ENCODE measurements around the gene PHC3.

Gene PHC3

GRCh38 chr3:170180079-170180907, 1.2 kb downstream of the PHC3 start:
- no peak for DNase-seq

DNA sequence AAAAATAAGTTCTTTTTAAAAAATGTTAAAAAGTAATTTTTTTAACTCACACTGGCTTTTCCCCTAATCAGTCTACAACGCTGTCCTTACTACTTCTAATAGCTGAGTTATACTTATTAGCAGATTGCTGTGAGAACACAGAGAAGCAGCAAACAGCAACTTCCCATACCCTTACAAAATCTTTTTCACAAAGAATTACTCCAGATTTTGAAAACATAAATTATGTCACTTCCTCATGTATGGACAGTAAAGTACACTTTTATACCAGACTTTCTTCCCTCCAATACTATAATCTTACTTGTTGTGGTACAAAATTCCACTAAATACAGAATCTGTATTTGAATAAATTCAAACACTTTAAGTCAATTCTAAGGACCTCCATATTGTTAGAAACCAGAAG, 2.1 kb downstream of the PHC3 start:
- DNase-seq: no peak

GRCh38 chr3:170178651-170179050, 2.9 kb downstream of the PHC3 start:
- no peak for DNase-seq

DNA sequence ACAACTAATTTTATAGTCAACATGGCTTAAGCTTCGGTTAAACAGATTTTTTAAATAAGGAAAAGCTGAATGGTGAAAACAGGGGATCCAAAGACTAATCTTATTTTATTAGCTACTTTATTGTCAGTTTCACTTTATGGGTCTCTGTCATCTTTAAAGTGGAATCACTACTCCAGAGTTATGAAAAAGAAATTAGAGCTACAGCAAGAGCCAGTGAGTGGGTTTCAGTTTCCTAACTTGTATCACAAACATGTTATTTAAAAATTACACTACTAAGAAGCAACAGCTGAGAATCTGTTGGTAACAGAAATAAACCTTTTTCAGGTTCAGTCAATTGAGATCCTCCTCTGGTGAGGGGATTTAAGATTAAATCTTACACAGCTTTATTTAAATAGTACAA, 10.0 kb downstream of the PHC3 start:
- DNase-seq: no peak

GRCh38 chr3:170164717-170165116, 16.8 kb downstream of the PHC3 start:
- no peak for DNase-seq

DNA sequence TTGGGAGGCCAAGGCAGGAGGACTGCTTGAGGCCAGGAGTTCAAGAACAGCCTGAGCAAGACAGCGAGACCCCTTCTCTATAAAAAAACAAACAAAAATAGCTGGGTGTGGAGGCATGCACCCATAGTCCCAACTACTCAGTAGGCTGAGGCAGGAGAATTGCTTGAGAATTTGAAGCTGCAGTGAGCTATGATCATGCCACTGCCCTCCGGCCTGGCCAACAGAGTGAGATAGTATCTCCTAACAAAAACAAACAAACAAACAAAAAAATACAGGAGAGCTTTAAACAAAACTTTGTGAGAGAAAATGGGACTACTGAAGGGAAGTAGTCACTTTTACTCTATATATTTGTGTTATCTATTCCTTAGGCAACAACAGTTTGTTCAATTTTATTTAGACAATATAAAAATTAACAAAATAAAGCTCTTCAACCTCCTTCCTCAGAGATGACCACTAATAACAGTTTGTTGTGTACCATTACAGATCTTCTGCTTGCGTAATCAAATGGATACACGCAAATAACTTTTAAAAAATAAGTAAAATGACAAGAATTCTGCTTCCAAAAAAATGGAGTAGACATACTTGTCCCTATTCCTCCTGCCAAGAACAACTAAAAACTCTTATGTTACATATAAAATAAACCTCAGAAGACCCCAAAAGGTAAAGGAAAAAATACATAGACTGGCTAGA, 17.4 kb downstream of the PHC3 start:
- no peak for DNase-seq

- DNase-seq: no peak
Observed at GRCh38 chr3:170162630-170163029, 18.9 kb downstream of the PHC3 start.

DNA sequence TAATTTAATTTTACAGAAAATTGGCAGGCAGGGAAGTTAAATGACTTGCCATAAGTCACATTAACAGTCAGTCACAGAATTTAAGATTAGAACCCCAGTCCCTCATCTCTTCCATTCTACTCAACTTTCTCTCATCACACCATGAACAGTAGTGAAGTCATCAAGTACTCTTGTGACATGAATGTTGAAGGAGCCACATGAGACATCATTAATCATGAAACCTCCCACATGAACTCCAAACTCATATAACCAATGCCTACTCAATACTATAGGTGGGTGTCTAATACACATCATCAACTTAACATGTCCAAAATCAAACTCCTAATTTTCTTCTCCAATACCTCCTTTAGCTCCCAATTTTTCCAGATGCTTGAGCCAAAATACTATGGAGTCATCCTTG, 19.5 kb downstream of the PHC3 start:
- DNase-seq: no peak

DNA sequence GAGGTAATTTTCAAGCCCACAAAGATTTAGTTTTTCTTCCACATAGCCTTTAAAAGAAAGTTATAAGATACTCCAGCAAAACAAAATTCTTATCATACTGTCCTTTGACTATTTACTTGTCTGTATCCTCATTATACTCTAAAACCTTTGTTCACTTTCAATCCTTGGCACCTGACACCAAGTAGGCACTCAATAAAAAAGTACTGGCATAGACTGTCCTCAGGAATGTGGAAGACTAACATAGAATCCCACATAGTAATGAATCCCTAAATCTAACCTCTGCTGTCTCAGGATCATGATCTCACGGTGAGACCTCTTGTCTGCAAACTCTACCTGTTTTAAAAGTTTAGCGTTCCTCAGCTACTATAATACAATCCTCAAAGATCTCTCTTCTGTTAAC, 21.6 kb downstream of the PHC3 start:
- DNase-seq: no peak

- DNase-seq: no peak
Observed at GRCh38 chr3:170159459-170159858, 22.1 kb downstream of the PHC3 start.

DNA sequence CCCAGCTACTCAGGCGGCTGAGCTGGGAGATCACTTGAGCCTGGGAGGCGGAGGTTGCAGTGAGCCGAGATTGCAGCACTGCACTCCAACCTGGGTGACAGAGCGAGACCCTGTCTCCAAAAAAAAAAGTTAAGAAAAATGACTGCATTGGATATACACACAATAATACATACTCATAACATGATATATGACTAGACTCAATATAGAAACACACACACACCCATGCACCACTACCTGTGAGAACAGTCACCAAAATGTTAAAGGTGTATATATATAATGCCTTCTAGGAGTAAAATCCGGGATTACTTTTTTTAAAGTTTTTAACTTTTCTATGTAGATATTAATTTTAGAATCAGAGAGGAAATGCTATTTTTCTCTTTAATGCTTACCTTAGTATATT, 25.9 kb downstream of the PHC3 start:
- DNase-seq: no peak

- DNase-seq: no peak
Observed at GRCh38 chr3:170154569-170155143, 26.9 kb downstream of the PHC3 start.

DNA sequence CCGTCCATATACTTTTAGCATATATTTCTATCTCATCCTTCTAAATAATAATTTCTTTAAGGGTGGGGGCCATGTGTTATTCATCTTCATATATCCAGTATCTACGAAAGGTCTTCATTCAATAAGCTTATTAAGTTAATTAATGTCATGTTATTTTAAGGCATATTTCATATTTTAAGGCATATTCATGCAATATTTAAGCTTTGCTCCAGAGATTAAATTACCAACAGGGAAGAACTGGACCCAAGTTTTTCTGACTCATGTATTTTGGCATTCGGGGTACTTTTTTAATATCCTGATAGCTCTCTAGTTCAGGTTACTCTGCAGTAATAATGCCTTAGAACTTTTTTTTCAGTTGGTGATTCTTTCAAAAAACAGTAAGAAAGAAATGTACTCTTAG, 27.4 kb downstream of the PHC3 start:
- no peak for DNase-seq

DNA sequence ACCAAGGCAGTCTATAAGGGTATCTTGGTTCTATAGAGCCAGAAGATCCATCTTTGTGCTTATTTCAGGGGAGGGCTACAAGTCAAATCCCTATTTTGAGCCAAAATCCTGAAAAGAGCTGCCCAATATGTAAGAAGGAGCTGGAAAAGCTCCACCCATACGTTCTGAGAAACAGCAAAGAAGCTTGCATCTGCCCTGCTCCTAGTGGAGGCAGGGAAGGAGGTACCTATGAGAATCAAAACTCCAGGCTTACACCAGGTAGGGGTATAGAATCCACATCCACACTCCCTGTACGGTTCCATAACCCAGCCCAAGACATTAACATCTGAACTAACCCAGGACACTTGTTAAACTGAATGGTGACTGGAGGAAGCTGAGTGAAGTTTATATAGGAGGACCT, 30.0 kb downstream of the PHC3 start:
- no peak for DNase-seq

DNA sequence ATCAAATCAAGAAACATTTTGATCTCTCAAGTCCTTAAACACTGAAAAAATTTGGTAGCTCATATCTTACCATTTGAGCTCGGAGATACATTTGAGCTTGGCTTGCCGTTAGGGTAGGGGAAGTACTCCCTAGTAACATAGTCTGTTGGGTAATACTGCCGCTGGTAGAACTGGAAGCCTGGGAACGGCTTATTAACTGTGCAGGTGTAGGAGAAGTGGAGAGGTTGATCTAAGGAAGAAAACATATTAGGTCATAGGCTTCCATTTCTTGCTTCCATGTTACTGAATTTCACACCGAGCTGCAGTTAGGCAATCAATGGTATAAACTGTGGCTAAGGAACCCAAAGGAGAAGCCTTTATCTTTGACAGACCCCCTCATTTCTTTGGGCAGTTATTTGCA, 32.5 kb downstream of the PHC3 start:
- DNase-seq: no peak

DNA sequence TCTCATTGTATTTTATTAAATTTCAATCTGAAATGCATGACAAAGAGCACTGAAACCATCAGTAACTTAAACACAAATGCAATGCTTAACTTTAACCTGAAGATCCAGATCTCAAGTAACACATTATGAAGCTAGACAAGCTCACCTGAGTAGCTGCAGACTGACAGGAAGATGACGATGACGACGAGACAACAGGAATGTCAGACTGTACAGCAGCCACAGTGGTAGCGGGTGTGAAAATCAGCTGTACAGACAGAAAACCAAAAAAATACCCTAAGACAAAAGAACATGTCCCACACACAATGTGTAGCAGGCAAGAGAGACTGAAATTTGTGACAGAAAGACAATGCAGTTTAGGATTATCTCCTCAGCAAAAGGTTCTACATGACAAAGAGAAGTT, 36.3 kb downstream of the PHC3 start:
- DNase-seq: no peak

GRCh38 chr3:170144437-170144843, 37.1 kb downstream of the PHC3 start:
- peak; percentile 86 for DNase-seq

DNA sequence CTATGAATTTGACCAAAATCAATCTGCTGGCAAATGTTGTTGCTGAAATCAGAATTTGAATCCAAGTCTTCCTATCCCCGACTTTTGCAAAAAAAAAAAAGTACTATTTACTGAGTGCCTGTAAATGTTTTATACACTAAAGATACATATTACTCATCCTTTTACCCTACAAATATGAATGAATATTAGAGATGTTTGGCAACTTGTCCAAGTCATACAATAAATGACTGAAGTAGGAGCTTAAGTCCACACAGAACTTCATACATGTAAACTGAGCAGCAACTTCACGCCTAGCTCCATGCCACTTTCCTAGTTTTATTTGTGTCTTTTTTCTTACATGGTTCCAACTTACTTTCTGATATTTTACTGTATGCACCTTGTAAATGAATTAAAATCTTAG, 39.2 kb downstream of the PHC3 start:
- DNase-seq: no peak

DNA sequence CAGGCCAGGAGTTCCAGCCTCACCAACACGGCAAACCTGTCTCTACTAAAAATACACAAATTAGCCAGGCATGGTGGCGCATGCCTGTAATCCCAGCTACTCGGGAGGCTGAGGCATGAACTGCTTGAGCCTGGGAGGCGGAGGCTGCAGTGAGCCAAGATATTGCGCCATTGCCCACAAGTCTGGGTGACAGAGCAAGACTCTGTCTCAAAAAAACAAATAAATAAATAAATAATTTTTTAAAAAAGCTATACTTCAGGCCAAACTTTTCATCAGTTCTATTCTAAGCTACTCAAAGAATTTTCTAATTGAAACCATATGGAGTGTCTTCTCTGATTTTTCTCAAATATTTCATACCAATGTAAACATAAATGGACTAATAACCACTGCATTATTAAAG, 43.5 kb downstream of the PHC3 start:
- DNase-seq: no peak

GRCh38 chr3:170132335-170132734, 49.2 kb downstream of the PHC3 start:
- DNase-seq: no peak

DNA sequence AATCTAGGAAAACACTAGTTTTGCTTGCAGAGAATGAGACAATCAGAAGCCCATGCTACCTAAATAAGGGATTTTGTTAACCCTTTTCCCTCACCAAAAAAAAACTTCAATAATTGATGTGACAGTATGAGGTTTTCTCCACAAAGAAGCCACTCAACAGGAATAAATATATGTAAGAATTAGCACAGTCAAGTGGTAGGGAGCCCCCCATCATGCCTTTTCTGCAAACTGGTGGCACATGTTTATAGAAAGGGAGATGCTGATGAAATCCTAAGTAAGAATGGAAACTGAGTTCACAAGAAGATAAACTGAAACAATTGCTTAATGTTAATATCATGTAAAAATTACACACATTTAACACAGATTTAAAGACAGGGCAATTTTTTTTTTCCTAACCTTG, 51.0 kb downstream of the PHC3 start:
- DNase-seq: no peak

DNA sequence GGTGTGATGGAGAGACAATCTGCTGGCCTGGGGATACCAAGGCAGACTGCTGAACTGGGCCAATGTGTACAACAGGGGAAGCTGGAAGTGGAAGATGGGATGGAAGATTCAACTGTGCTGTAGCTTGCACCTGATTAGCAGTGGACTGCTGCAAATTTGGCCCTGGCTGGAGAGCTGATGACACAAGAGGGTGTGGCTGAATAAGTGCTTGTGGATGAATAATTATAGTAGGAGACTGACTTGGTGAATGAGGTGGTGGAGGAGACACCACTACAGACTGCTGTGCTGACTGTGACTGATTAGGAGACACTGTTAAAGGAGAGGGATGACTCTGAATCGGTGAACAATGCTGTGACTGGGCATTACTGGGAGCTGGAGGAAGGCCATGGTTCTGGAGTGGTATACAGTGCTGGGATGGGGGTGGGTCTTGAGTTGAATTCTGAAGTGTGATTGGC, 52.5 kb downstream of the PHC3 start:
- DNase-seq: no peak

DNA sequence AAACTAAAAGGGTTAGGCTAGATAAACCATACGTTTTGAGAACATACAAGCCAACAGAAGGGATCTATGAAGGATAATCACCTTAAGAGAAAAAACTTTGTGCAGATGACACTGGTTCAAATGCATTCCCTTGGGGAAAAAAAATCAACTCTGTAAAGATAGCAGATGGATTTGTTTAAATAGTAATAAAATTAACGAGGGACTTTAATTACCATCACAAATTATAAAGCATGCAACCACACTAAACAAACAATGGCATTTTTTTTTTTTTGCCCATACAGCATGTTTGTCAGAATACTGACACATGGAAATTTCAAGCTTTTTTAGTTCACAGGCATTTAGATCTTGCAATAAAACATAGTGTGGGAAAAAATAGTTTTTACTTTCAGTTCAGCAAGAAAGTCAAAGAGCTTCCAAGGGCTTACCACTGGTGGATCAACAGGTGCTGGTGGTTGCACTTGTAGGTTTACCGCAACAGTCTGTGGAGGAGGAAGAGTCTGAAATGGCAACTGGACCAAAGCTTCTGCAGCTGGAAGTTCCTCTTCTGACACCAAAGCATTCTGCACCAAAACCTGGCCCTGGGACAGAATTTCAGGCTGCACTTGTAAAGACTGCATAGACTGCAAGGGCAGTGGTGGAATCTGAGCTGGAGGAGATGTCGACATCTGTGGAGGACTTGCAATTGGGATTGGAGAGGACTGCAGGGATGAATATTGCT, 53.1 kb downstream of the PHC3 start:
- DNase-seq: no peak

DNA sequence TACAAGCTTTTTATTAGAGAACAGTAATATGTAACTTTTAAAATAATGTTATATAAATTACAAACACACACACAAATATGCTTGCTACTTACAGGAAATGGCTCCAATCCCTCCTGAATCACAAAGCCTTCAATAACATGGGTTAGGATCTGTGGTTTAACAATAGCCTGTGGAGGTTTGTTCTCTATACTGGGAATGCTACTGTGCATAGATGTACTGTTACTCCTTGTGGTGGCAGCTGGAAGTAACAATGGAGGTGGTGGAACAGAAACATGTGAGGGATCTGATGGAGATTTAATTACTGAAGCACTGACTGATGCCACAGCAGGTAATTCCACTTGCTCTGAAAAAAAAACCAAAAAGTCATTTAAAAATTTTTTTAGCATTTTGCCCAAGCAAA, 64.4 kb downstream of the PHC3 start:
- DNase-seq: no peak

All from NCI-H526 treated with DMSO at 0.1 percent for 48 hours (cell line).